Measurements from ENCODE around the gene TRIM62.

- no peak for TF ChIP-seq POLR2A (IDR thresholded peaks at IDR 0.05; ENCODE audit: low read depth, low read length)
- TF ChIP-seq SPI1 (IDR thresholded peaks at IDR 0.05; ENCODE audit: low read depth, low read length): no peak
- no peak for TF ChIP-seq POLR2AphosphoS5 (IDR thresholded peaks at IDR 0.05; ENCODE audit: low read depth, low read length)
- TF ChIP-seq TAF1 (IDR thresholded peaks at IDR 0.05; ENCODE audit: low read depth, low read length): no peak
Measured at GRCh38 chr1:33143176-33143575, 38.7 kb downstream of the TRIM62 start.

All from GM12891 (cell line).